B cell (primary cell): ENCODE results near the gene SERGEF.

Experiments used
- EZH2 ChIP-seq: IDR thresholded peaks from 2 replicates; pipeline ENCODE4 v1.6.1; 2012; ENCODE audit warnings: borderline replicate concordance, low read depth, mild to moderate bottlenecking, moderate library complexity, low read length; ENCODE audit not compliant: insufficient read depth, poor library complexity, severe bottlenecking
- TF ChIP-seq, protein P1 (sequence below): fragments of 200-600 bp; IDR thresholded peaks from one replicate; pipeline ENCODE4 v1.8.0; 2022; ENCODE audit warnings: antibody characterized with exemption, mild to moderate bottlenecking

- TF ChIP-seq, protein P1, sequence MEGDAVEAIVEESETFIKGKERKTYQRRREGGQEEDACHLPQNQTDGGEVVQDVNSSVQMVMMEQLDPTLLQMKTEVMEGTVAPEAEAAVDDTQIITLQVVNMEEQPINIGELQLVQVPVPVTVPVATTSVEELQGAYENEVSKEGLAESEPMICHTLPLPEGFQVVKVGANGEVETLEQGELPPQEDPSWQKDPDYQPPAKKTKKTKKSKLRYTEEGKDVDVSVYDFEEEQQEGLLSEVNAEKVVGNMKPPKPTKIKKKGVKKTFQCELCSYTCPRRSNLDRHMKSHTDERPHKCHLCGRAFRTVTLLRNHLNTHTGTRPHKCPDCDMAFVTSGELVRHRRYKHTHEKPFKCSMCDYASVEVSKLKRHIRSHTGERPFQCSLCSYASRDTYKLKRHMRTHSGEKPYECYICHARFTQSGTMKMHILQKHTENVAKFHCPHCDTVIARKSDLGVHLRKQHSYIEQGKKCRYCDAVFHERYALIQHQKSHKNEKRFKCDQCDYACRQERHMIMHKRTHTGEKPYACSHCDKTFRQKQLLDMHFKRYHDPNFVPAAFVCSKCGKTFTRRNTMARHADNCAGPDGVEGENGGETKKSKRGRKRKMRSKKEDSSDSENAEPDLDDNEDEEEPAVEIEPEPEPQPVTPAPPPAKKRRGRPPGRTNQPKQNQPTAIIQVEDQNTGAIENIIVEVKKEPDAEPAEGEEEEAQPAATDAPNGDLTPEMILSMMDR, result no peak
- no peak for TF ChIP-seq EZH2
These were observed 198.3 kb downstream of the SERGEF start for GRCh38 chr11:17814546-17814945.
